H1 (cell line): ENCODE data around the gene DNMT3L. TPM values are rescaled to one million over a fixed set of nuclear protein-coding genes. Genes with fewer than 3 reads are reported as not detected.

ENCODE experiments used
- CTCF ChIA-PET: fragments of 300-600 bp; sonication (Branson Sonifier 250); formaldehyde crosslinking; loops from one replicate; lab custom pipeline; 2021; ENCODE audit not compliant: partially characterized antibody; lab: Charles Lee
- POLR2A ChIA-PET: fragments of 300-600 bp; sonication (Branson Sonifier 250); formaldehyde crosslinking; loops from one replicate; lab custom pipeline; 2021; ENCODE audit warnings: inconsistent platforms; ENCODE audit not compliant: partially characterized antibody; lab: Charles Lee
- DNase-seq, 2 experiments: peaks; one replicate each; pipeline versions ENCODE4 v3.0.0 to v3.0.0-alpha.2; 2010 to 2022; ENCODE audit warnings: low spot score in 2 of 2, low read depth in 1 of 2, mixed read lengths in 1 of 2
- FAIRE-seq: peaks from 2 replicates; lab custom pipeline; 2011; peaks lifted over from hg19 to GRCh38; lab: Jason Lieb, UNC
- H2AFZ ChIP-seq: 2 replicates; pipeline ENCODE4 v1.8.1; 2012; ENCODE audit warnings: low read length, inconsistent platforms
- H2AK5ac ChIP-seq: 2 replicates; pipeline ENCODE4 v1.6.1; 2013; ENCODE audit warnings: low read depth, low read length
- H2BK120ac ChIP-seq: replicated peaks from 2 replicates; pipeline ENCODE3; 2013; ENCODE audit warnings: low read depth, low read length, inconsistent platforms
- H2BK12ac ChIP-seq: 2 replicates; pipeline ENCODE4 v1.6.1; 2013; ENCODE audit warnings: low read depth, low read length
- H2BK15ac ChIP-seq: 2 replicates; pipeline ENCODE4 v1.6.1; 2013; ENCODE audit warnings: low read length
- H2BK20ac ChIP-seq: 2 replicates; pipeline ENCODE4 v1.6.1; 2013; ENCODE audit warnings: low read length
- H2BK5ac ChIP-seq: 2 replicates; pipeline ENCODE4 v1.6.1; 2013; ENCODE audit warnings: low read depth, low read length
- H3K14ac ChIP-seq: 2 replicates; pipeline ENCODE4 v1.6.1; 2013; ENCODE audit warnings: inconsistent platforms; ENCODE audit not compliant: insufficient read length
- H3K18ac ChIP-seq: 2 replicates; pipeline ENCODE4 v1.6.1; 2013; ENCODE audit warnings: low read length; ENCODE audit errors: extremely low read depth
- H3K23ac ChIP-seq: 2 replicates; pipeline ENCODE4 v1.6.1; 2013; ENCODE audit warnings: inconsistent platforms; ENCODE audit not compliant: insufficient read length
- H3K23me2 ChIP-seq: 2 replicates; pipeline ENCODE4 v1.6.1; 2013; ENCODE audit warnings: low read depth, low read length
- H3K27ac ChIP-seq: 2 replicates; pipeline ENCODE4 v1.6.1; 2011; ENCODE audit warnings: low read depth, low read length, inconsistent platforms
- H3K27me3 ChIP-seq, 4 experiments: replicated peaks in 1 of 4; 1 replicate in 1 of 4; 2 replicates in 3 of 4; pipeline versions ENCODE4 v1.6.1 to v1.8.1; 2011 to 2013; ENCODE audit warnings: low read length in 3 of 4, mild to moderate bottlenecking in 3 of 4, inconsistent platforms in 2 of 4, mixed read lengths in 2 of 4, moderate library complexity in 1 of 4; ENCODE audit not compliant: control insufficient read depth in 3 of 4, insufficient read depth in 3 of 4; ENCODE audit errors: extremely low read depth in 1 of 4
- H3K36me3 ChIP-seq, 4 experiments: 2 replicates each; pipeline versions ENCODE4 v1.6.1 to v1.8.1; 2011 to 2013; ENCODE audit warnings: mild to moderate bottlenecking in 4 of 4, low read length in 3 of 4, moderate library complexity in 2 of 4, control low read depth in 1 of 4, inconsistent platforms in 1 of 4; ENCODE audit not compliant: insufficient read depth in 4 of 4, control insufficient read depth in 2 of 4
- H3K4ac ChIP-seq: replicated peaks from 2 replicates; pipeline ENCODE3; 2013; ENCODE audit warnings: low read length, low read depth, mixed read lengths, inconsistent platforms; ENCODE audit not compliant: insufficient read length
- H3K4me1 ChIP-seq, 4 experiments: replicated peaks in 1 of 4; 1 replicate in 1 of 4; 2 replicates in 3 of 4; pipeline versions ENCODE4 v1.6.1 to v1.8.1; 2011 to 2013; ENCODE audit warnings: low read length in 3 of 4, inconsistent platforms in 2 of 4, mixed read lengths in 1 of 4; ENCODE audit not compliant: insufficient read depth in 4 of 4, control insufficient read depth in 3 of 4
- H3K4me2 ChIP-seq, 2 experiments: 2 replicates each; pipeline versions ENCODE4 v1.6.1 to v1.8.1; 2011 to 2013; ENCODE audit warnings: low read depth in 2 of 2, low read length in 2 of 2, control low read depth in 1 of 2, inconsistent platforms in 1 of 2, mild to moderate bottlenecking in 1 of 2; ENCODE audit not compliant: insufficient read depth in 1 of 2
- H3K4me3 ChIP-seq, 4 experiments: fragments of 200-600, 300-600 bp in 1 of 4; sonication (generic), shearing (Covaris generic), sonication (Bioruptor Twin) in 1 of 4; 2 replicates each; pipeline versions ENCODE4 v1.5.1 to v1.8.1; 2011 to 2016; ENCODE audit warnings: low read length in 4 of 4, low read depth in 3 of 4, control low read depth in 2 of 4, inconsistent platforms in 2 of 4, mild to moderate bottlenecking in 2 of 4, mixed read lengths in 1 of 4, moderate library complexity in 1 of 4; ENCODE audit not compliant: insufficient read depth in 2 of 4; ENCODE audit errors: extremely low read depth in 1 of 4
- H3K56ac ChIP-seq: replicated peaks from 2 replicates; pipeline ENCODE3; 2013; ENCODE audit warnings: low read depth, mild to moderate bottlenecking, mixed read lengths, low read length, inconsistent platforms; ENCODE audit not compliant: insufficient read length
- H3K79me1 ChIP-seq: 2 replicates; pipeline ENCODE4 v1.6.1; 2013; ENCODE audit warnings: low read depth, low read length, control low read depth
- H3K79me2 ChIP-seq, 2 experiments: 2 replicates each; pipeline versions ENCODE4 v1.6.1 to v1.8.1; 2012 to 2013; ENCODE audit warnings: low read length in 2 of 2, mild to moderate bottlenecking in 2 of 2, inconsistent platforms in 1 of 2; ENCODE audit not compliant: insufficient read depth in 2 of 2, control insufficient read depth in 1 of 2
- H3K9ac ChIP-seq, 4 experiments: replicated peaks in 1 of 4; 1 replicate in 1 of 4; 2 replicates in 3 of 4; pipeline versions ENCODE4 v1.6.1 to v1.8.1; 2011 to 2013; ENCODE audit warnings: low read depth in 3 of 4, low read length in 3 of 4, control low read depth in 2 of 4, mild to moderate bottlenecking in 2 of 4, moderate library complexity in 2 of 4, inconsistent platforms in 1 of 4; ENCODE audit errors: extremely low read depth in 1 of 4
- H3K9me3 ChIP-seq, 2 experiments: 2 replicates each; pipeline versions ENCODE4 v1.6.1 to v1.8.1; 2012 to 2013; ENCODE audit warnings: mild to moderate bottlenecking in 2 of 2, moderate library complexity in 2 of 2, control low read depth in 1 of 2, inconsistent platforms in 1 of 2, low read depth in 1 of 2, low read length in 1 of 2, mixed read lengths in 1 of 2; ENCODE audit not compliant: insufficient read depth in 2 of 2
- H4K20me1 ChIP-seq, 2 experiments: replicated peaks in 1 of 2; 2 replicates each; pipeline versions ENCODE3 to v1.8.1; 2011 to 2013; ENCODE audit warnings: inconsistent platforms in 2 of 2, low read length in 2 of 2, mild to moderate bottlenecking in 1 of 2; ENCODE audit not compliant: insufficient read depth in 2 of 2, control insufficient read depth in 1 of 2
- H4K5ac ChIP-seq: 2 replicates; pipeline ENCODE4 v1.6.1; 2013; ENCODE audit warnings: low read length, low read depth, mixed read lengths, inconsistent platforms; ENCODE audit not compliant: insufficient read length
- H4K8ac ChIP-seq: 2 replicates; pipeline ENCODE4 v1.8.0; 2013; ENCODE audit warnings: mild to moderate bottlenecking, moderate library complexity, low read length, inconsistent platforms; ENCODE audit not compliant: insufficient read depth; ENCODE audit errors: extremely low read depth
- H4K91ac ChIP-seq: replicated peaks from 2 replicates; pipeline ENCODE3; 2013; ENCODE audit warnings: low read length, mixed read lengths, inconsistent platforms; ENCODE audit not compliant: insufficient read length
- ATF2 ChIP-seq: IDR thresholded peaks from 2 replicates; pipeline ENCODE4 v1.6.1; 2012; ENCODE audit warnings: low read length, inconsistent platforms
- CREB1 ChIP-seq: IDR thresholded peaks from 2 replicates; pipeline ENCODE4 v1.6.1; 2012; ENCODE audit warnings: inconsistent platforms
- FOSL1 ChIP-seq: IDR thresholded peaks from 2 replicates; pipeline ENCODE4 v1.6.1; 2011; ENCODE audit warnings: mild to moderate bottlenecking, low read depth, low read length, moderate library complexity; ENCODE audit not compliant: insufficient read depth
- RFX5 ChIP-seq: IDR thresholded peaks from 2 replicates; pipeline ENCODE4 v1.6.1; 2011; ENCODE audit warnings: low read depth, low read length, improper control_type of control experiment, borderline replicate concordance
- SAP30 ChIP-seq: fragments of 300-600 bp; sonication (generic); IDR thresholded peaks from 2 replicates; pipeline ENCODE4 v1.7.1; 2012; ENCODE audit warnings: low read length, moderate library complexity, mild to moderate bottlenecking, inconsistent platforms; ENCODE audit not compliant: insufficient read depth, insufficient replicate concordance
- SIRT6 ChIP-seq: IDR thresholded peaks from one replicate; pipeline ENCODE4 v1.7.1; 2012; ENCODE audit warnings: low read length, inconsistent platforms
- SP1 ChIP-seq: IDR thresholded peaks from 2 replicates; pipeline ENCODE4 v1.6.1; 2011; ENCODE audit warnings: low read depth, low read length
- SUZ12 ChIP-seq: fragments of 200-600 bp; sonication (generic); IDR thresholded peaks from 2 replicates; pipeline ENCODE4 v1.6.1; 2012; ENCODE audit warnings: mild to moderate bottlenecking, inconsistent platforms, low read length, moderate library complexity, mixed read lengths
- TBP ChIP-seq: IDR thresholded peaks from 2 replicates; pipeline ENCODE4 v1.6.1; 2011; ENCODE audit warnings: low read depth, low read length, improper control_type of control experiment
- TCF12 ChIP-seq: IDR thresholded peaks from 2 replicates; pipeline ENCODE4 v1.6.1; 2011; ENCODE audit warnings: low read depth, mild to moderate bottlenecking, low read length
- TEAD4 ChIP-seq: IDR thresholded peaks from 2 replicates; pipeline ENCODE4 v1.6.1; 2012; ENCODE audit warnings: low read depth, low read length, inconsistent platforms, mixed read lengths
- YY1 ChIP-seq: IDR thresholded peaks from 2 replicates; pipeline ENCODE4 v1.6.1; 2011; ENCODE audit warnings: low read depth, mild to moderate bottlenecking, low read length
- WGBS, 2 experiments: shearing (Covaris generic) in 1 of 2; methylation state at CpG; one replicate each; pipeline versions ENCODE4 v1.1.6 to v1.1.7; 2013 to 2015; ENCODE audit warnings: low lambda C conversion rate in 2 of 2, mixed read lengths in 2 of 2, inconsistent platforms in 1 of 2, low coverage in 1 of 2, missing lambda C conversion rate in 1 of 2; ENCODE audit not compliant: insufficient replicate concordance in 2 of 2, insufficient coverage in 1 of 2, insufficient read length in 1 of 2; ENCODE audit errors: extremely low coverage in 1 of 2, missing lambda C conversion rate in 1 of 2; 5-methylcytosine and 5-hydroxymethylcytosine counted together
- polyA plus RNA-seq, 7 experiments: library from polyadenylated mRNA; depleted of rRNA in 3 of 7; stranded (reverse) in 5 of 7; unstranded in 2 of 7; fragments of >200 nt in 5 of 7; fragments of 200-250 nt in 2 of 7; gene quantifications; 1 replicate in 5 of 7; 2 replicates in 1 of 7; 4 replicates in 1 of 7; pipeline versions ENCODE4 v1.2.1 to v1.2.3, GENCODE V29; 2011 to 2013; ENCODE audit warnings: missing spikeins in 2 of 7, mixed read lengths in 2 of 7
- total RNA-seq: library from RNA; stranded (reverse); fragmentation: NEBNext Ultra II Directional; extraction: Animal tissue kit (Norgen Biotek cat#: 25700); gene quantifications from 2 replicates; pipeline ENCODE4 v1.2.1, GENCODE V29; 2021
- TF ChIP-seq, protein P1 (sequence below): IDR thresholded peaks from 2 replicates; pipeline ENCODE4 v1.6.1; 2012; ENCODE audit warnings: inconsistent platforms

The DNMT3L gene
- total and polyA plus RNA-seq, 2 of the 8 experiments (the other 6 are each of a cell fraction or from before 2014, with no cell fraction given) = 0.06 TPM; not detected in 1

- H2AK5ac ChIP-seq = no peak overlapping the region
- POLR2A ChIA-PET = interaction anchor here (0.9 kb wide), 1 partner anchor 291 kb away, joined by 3 read pairs; no protein-coding TSS in a partner anchor
- no peak overlapping the region for H3K9ac ChIP-seq
- no peaks in the 10 kb centered on the region for H3K23me2 ChIP-seq
- no peak overlapping the region for H3K4ac ChIP-seq
- H3K79me1 ChIP-seq = no peaks in the 10 kb centered on the region
- no peak overlapping the region for H2BK12ac ChIP-seq
- H4K8ac ChIP-seq = no peak overlapping the region
- H3K4me2 ChIP-seq = no peak overlapping the region
- H3K36me3 ChIP-seq = no peaks in the 10 kb centered on the region
- no peak overlapping the region for H2AFZ ChIP-seq
- 78% methylated on average over 15 of the region's 15 CpGs; no CpG with 5 or more reads in 1 of the 2 experiments for WGBS, 2 experiments
- no peak overlapping the region for H4K5ac ChIP-seq
- H4K91ac ChIP-seq = no peak overlapping the region
- H2BK5ac ChIP-seq = no peak overlapping the region
- no peak overlapping the region for H3K14ac ChIP-seq
- H2BK20ac ChIP-seq = no peak overlapping the region
- peak in 1 of 2 experiments; percentile 53 for DNase-seq
- no peak overlapping the region for H2BK15ac ChIP-seq
- H3K27ac ChIP-seq = no peak overlapping the region
- no peak overlapping the region for H3K4me3 ChIP-seq
- H3K56ac ChIP-seq = no peak overlapping the region
- no peaks in the 10 kb centered on the region for H3K9me3 ChIP-seq
- peaks cover 0 to 4% (median 2%) of the 10 kb centered on the region in 4 experiments; a peak in 3 of 7 replicates for H3K4me1 ChIP-seq
- no peaks in the 10 kb centered on the region for H4K20me1 ChIP-seq
- H3K79me2 ChIP-seq = no peaks in the 10 kb centered on the region
- CTCF ChIA-PET = interaction anchor here (0.6 kb wide), 1 partner anchor 860 kb away, joined by 3 read pairs; no protein-coding TSS in a partner anchor
- H3K18ac ChIP-seq = no peak overlapping the region; the same call in 1 of the 2 replicates
- H3K27me3 ChIP-seq = no peaks in the 10 kb centered on the region
- no peak for FAIRE-seq
- no peak overlapping the region for H2BK120ac ChIP-seq
- H3K23ac ChIP-seq = no peak overlapping the region
- 0 out of 2 replicates have a peak, but pooled peaks have one; percentile 39 for TF ChIP-seq SP1
- TF ChIP-seq ATF2 = no peak
- no peak for TF ChIP-seq TEAD4
- no peak for TF ChIP-seq SUZ12
- no peak for TF ChIP-seq SIRT6
- TF ChIP-seq, protein P1, sequence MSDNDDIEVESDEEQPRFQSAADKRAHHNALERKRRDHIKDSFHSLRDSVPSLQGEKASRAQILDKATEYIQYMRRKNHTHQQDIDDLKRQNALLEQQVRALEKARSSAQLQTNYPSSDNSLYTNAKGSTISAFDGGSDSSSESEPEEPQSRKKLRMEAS = peak; percentile 89
- TF ChIP-seq FOSL1 = no peak
- no peak for TF ChIP-seq RFX5
- TF ChIP-seq TCF12 = 0 out of 2 replicates have a peak, but pooled peaks have one; percentile 57
- no peak for TF ChIP-seq TBP
- no peak for TF ChIP-seq SAP30
- TF ChIP-seq CREB1 = no peak
- TF ChIP-seq YY1 = peak; percentile 93
These were observed 62.2 kb downstream of the DNMT3L start for GRCh38 chr21:44199448-44199847.
